Choroid plexus epithelial cell (primary cell): ENCODE measurements around the gene SEZ6.
A peak's percentile ranks its signal among the peaks of the same experiment; 100 is the strongest.

Experiments used
- DNase-seq: peaks from one replicate; pipeline ENCODE4 v3.0.0-alpha.2; 2010; ENCODE audit warnings: low read depth
- H3K4me3 ChIP-seq: 2 replicates; pipeline ENCODE4 v1.5.1; 2011; ENCODE audit warnings: low read depth, mild to moderate bottlenecking, control low read depth, low read length, moderate library complexity
- CTCF ChIP-seq: conservative IDR thresholded peaks from 2 replicates; pipeline ENCODE4 v1.5.1; 2011; ENCODE audit warnings: low read depth, mild to moderate bottlenecking, control low read depth, inconsistent platforms, low read length, moderate library complexity

Gene SEZ6

GRCh38 chr17:29005936-29006511, at the start of gene SEZ6:
Gene SEZ6, minus strand, starts transcription at chr17:29006033. Its CDS starts 164 bp downstream, at chr17:29005869.
- DNase-seq = peak; percentile 72
- no peak within 1 kb of the TSS for H3K4me3 ChIP-seq
- no peak for TF ChIP-seq CTCF

- TF ChIP-seq CTCF = no peak
- H3K4me3 ChIP-seq = no peak overlapping the region
- DNase-seq = no peak
Measured at GRCh38 chr17:29054835-29055234, 49.0 kb upstream of the SEZ6 start.

GRCh38 chr17:29051731-29052130, 45.9 kb upstream of the SEZ6 start:
- TF ChIP-seq CTCF = no peak
- no peak overlapping the region for H3K4me3 ChIP-seq
- no peak for DNase-seq

- no peak for DNase-seq
- no peak for TF ChIP-seq CTCF
- H3K4me3 ChIP-seq = no peak overlapping the region
Measured at GRCh38 chr17:29051194-29051593, 45.4 kb upstream of the SEZ6 start.

GRCh38 chr17:29050176-29050575, 44.3 kb upstream of the SEZ6 start:
- no peak for DNase-seq
- H3K4me3 ChIP-seq = no peak overlapping the region
- no peak for TF ChIP-seq CTCF

- TF ChIP-seq CTCF = no peak
- no peak for DNase-seq
- no peak overlapping the region for H3K4me3 ChIP-seq
Measured at GRCh38 chr17:29049541-29050145, 43.8 kb upstream of the SEZ6 start.
